Forelimb muscle (tissue), 1 donor: Measurements from ENCODE around the gene GNPDA1. TPM values are rescaled to one million over a fixed set of nuclear protein-coding genes. Genes with fewer than 3 reads are reported as not detected.

Experiments used
- DNase-seq: peaks from one replicate; pipeline ENCODE4 v3.0.0-alpha.2; 2013; ENCODE audit warnings: low read depth
- polyA plus RNA-seq: library from polyadenylated mRNA; unstranded; fragments of 120-200 nt; gene quantifications from one replicate; pipeline ENCODE4 v1.2.1, GENCODE V29; 2013; ENCODE audit not compliant: insufficient read length

GNPDA1 gene
- polyA plus RNA-seq, 1 donor: 18.8 TPM

DNA sequence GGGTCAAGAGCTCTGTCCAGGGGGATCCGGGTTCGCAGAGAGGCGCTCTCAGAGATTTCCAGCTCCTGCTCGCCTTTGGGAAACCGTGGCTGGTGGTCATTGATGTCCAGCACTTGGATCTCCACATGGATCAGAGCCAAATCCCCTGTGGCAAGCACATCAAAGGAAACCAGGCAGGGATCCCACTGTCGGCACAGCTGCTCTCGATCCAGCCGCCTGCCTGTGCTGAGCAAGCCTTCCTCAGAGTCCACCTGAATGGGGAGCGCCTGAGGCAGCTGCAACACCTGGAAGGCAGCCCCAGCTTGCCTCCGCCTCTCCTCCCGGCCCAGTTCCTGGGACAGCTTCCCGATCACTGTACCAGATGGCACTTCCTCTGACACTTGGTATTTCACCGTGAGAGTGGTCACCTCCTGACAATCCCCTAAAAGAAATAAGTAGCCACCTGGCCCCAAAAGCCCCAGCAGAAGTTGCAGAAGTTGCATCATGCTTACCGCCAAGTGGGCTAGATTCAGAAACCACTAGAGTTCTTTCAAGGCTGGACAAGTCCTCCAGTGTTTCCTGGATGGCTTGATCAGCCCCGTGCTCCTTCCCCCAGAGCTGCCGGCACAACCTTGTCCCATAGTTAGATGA, 55.3 kb downstream of the GNPDA1 start:
- no peak for DNase-seq

DNA sequence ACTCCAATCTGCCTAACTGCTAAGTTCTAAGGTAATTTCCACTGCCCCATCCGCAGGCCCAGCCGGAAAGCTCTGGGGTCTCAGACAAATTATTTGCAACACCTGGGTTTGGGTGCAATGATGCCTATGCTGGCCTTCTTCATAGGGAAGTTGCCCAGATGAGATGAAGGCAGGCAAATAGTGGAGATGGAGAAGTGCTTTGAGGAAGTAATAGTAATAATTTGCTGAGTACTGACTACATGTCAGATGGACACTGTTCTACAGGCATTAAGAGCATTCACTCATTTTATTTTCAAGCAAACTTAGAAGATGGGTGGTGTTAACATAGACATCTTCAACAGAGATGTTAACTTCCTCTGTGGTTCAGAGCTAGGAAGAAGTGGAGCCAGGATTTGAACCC, 58.6 kb downstream of the GNPDA1 start:
- DNase-seq: no peak

DNA sequence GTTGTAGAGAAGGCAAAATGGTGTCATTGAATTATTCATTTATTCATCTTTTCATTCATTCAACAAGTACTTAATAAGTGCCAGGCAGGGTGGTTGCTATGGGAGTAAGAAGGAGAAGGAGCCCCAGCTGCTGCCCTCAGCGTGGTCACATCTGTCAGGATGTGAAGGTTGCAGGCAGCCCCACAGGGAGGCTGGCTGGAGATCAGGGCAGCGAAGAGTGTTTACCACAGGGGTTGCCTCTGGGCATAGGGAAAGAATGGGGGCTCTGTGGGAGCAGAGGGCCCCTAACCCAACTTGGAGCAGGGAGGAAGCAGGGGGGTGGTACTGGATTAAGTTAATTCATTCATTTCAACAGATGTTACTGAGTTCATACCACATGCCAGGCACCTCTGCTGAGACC, 60.8 kb downstream of the GNPDA1 start:
- no peak for DNase-seq

DNA sequence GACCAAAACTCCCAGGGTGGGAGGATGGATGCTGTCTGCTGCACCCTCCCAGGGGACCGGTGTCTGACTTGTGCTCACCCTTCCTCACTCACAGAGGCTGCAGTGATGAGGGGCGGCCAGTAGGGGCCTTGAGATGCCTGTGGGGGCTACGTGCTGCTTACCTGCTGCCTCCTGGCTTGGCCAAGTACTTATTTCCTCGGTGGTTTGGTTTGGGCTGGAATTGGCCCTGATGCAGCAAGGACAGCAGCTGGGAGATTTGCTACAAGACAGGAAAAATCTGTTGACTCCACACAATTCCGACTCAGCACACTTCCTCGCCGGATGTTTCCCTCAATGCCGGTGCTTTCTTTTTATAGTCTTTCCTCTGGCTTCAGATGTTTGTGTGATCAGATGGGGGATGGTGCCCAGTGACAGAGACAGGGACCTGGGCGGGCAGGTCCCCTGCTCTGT, 61.5 kb downstream of the GNPDA1 start:
- DNase-seq: no peak

Other genes with a start within 250 kb of the GNPDA1 start
- gene PCDH1, start 134.6 kb downstream of the GNPDA1 start, polyA plus RNA-seq: 13.6 TPM
- 97.7 TPM for gene DELE1, start 89.2 kb downstream of the GNPDA1 start, polyA plus RNA-seq
- gene PCDH12, start 54.8 kb downstream of the GNPDA1 start, polyA plus RNA-seq: 14.0 TPM
- gene RNF14, start 43.9 kb downstream of the GNPDA1 start, polyA plus RNA-seq: 44.8 TPM
- gene NDFIP1, start 95.8 kb upstream of the GNPDA1 start, polyA plus RNA-seq: 54.7 TPM